DMS153 treated with DMSO at 0.1 percent for 48 hours (cell line): Measurements from ENCODE around the gene PRUNE1.
A peak's percentile ranks its signal among the peaks of the same experiment; 100 is the strongest.

ENCODE experiments used
- DNase-seq: peaks from one replicate; lab custom pipeline; 2025; ENCODE audit not compliant: unreplicated experiment; lab: John Stamatoyannopoulos, UW

Gene PRUNE1

DNA sequence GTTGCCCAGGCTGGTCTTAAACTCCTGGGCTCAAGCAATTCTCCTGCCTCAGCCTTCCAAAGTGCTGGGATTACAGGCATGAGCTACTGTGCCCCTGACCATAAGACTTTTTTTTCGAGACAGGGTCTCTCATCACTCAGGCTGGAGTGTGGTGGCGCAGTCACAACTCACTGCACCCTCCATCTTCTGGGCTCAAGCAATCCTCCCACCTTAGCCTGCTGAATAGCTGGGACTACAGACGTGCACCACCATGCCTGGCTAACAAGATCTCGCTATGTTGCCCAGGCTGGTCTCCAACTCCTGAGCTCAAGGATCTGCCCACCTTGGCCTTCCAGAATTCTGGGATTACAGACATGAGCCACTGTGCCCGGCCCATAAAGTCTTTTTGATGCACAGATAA, 41.2 kb downstream of the PRUNE1 start:
- DNase-seq: no peak

DNA sequence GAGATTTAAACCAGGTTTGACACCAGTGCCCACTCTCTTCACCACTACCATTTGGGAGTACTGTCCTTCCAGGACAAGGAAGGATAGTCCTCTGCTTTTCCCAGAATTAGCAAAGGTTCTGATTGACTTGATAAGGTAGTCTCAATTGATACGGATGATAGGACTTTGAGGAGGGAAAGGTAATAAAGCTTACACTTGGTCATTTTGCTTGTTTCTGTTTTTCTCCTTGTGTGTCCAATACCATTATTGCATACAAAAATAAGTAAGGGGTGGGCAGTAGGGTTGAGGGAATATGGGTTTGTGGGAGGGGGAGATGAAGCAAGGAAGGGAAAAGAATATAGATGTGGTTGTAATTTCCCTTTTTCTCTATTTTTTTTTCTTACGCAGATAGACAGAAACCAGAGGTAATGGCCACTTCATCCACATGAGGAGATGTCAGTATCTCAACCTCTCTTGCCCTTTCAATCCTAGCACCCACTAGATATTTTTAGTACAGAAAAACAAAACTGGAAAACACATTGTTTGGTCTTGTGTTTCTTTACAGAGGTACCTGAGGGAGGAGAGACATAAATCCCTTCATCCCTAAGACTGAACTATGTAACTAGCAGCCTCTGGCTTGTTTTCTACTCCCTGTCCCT, 41.9 kb downstream of the PRUNE1 start:
- no peak for DNase-seq

DNA sequence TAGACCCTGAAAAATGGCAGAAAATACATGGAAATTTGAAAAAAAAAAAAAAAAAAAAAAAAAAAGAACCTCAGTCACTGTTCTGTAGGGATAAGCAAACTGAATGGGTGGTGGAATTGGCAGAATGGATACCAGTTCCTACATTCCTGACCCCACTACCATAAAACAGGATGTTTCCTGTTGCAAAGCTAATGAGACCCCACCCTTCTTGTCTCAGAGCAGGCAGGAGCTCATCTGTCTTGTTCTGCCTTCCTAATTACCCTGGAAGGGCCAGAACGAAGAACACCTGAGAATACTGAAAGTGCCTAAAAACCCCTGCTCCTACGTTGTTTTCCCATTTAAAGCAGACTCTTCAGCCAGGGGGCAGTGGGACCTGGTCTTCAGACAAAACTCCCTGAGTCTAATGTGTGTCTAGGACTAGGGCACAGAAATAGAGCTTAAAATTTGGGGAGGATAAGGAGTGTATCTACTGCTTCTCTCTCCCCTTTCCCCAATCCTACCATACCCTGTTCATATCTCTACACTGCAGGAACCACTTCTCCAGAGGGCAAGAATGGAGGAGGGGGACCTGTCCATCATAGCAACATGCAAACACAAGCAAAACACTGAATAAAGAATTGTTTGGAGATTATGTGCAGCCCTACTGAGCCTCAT, 43.2 kb downstream of the PRUNE1 start:
- DNase-seq: no peak

DNA sequence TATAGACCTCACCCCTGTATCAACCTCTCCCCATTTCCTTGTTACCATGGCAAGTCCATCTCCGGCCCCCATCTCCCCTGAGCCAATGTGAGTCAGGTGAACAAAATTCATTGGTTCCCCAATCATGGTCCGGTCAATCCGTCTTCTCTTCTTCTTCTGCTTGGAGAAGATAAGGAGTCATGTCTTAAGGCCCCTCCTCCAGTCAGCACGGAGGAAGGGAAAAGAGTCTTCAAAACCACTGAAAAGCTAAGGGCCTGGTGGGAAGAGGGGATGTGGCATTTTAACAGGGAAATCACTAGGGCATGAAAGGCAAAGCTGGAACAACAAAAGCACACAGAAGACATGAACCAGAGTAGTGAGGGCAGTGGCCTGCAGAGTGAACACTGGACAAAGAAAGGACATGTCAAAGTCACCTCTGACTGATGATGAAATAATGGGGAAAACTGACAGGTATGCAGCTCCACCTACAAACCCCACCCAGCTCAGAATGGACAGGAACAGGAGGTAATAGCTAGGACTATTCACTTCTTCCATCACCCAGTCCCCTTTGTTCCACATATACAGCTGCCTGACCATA, 46.8 kb downstream of the PRUNE1 start:
- no peak for DNase-seq

DNA sequence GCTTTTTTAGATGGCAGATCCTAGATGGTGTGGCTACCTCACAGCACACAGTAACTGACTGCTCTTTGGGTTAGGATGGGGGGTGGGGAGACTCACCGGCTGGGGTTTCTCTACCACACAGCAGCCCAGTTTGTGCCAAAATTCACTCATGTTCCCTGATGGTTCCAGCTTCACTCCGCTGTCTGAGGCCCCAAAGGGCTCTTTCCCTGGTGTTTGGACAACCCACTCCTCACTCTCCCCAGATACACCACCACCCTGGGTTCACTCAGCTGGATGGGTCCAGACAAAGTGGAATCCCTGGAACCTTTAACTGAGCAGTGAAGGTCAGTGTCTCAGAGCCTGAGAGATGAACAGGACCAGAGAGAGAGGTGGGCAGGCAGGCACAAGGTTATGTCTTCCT, 47.3 kb downstream of the PRUNE1 start:
- no peak for DNase-seq

DNA sequence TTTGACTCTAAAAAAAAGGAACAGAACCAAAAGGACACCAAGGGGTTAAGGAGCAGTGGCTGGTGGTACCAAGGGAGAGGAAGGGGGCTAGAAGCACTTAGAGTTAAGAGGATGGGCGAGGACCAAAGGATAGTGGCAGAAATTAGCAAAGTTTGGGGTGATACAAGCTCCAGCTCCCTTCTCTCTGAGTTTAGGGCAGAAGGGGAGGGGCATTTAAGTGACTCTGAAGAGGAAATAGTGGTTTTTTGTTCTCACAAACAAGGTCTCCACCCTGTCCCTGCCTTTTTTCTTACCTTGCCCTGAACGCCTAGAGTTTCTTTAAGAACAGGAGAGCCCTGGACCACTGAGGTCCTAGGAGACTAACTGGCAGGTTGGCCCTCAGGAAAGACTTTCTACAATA, 47.9 kb downstream of the PRUNE1 start:
- DNase-seq: no peak

DNA sequence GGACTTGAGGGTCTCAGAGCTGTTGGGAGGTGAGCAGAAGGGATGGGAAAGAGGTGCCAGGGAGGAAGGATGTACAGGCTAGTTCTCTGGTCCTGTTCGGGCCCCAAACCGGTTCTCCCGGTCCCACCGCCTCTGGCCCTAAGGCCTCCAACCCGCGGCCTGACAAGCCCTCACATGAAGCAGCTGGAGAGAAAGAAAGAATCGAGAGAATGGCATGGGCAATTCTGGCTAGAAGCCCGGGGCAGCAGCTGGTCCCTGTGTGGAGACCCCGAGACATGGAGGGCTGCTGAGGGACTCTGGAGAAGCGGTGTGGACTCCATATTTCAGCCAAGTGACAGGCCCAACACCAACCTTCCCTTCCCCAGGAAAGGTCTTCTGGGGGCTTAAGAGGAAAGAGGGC, 50.4 kb downstream of the PRUNE1 start:
- DNase-seq: peak; percentile 27

DNA sequence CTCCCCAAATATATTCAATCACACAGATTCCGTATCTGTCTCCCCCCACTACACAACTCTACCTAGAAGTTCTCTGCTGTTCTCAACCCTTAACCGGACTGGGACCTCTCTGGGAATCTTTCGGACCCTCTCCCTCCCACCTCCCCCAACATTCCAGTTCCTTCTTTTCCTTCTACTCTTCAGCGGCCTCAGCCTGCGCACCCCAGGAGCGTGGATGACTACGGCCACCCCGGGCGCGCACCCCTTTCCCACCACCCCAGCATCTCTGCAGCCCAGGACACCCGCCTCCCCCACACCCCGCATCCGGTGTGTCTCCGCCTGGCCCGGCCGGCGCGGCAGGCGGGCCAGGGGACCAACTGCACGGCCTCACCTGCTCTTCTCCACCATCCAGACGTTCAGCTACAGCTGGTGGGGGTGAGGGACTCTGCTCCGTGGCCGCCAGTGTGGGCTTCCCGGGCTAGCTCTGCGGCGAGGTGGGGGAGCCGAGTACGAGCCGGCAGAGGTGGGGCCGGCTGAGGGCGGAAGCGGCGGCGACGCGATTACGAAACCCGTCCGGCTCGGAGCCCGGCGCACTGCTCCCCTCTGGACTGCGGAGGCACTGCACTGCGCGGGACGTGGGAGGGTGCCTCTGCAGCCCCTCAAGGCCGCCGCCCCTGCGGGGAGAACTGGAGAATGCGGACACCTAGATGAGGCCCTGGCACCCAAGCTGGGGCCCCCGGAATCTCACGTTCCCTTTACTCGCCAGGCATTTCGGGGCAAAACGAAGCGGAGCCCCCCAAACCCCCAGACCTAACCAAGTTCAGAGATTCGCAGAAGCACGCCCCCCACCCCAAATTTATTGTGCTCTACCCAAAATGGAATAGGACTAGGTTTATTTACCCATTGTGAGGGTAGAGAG, 51.1 kb downstream of the PRUNE1 start, which contains the start of gene CDC42SE1:
TSS of gene CDC42SE1 (minus strand) at position 514 of the 898 bp plus-strand sequence. CDS start 3,892 bp downstream, outside the sequence.
- DNase-seq: peak; percentile 80

DNA sequence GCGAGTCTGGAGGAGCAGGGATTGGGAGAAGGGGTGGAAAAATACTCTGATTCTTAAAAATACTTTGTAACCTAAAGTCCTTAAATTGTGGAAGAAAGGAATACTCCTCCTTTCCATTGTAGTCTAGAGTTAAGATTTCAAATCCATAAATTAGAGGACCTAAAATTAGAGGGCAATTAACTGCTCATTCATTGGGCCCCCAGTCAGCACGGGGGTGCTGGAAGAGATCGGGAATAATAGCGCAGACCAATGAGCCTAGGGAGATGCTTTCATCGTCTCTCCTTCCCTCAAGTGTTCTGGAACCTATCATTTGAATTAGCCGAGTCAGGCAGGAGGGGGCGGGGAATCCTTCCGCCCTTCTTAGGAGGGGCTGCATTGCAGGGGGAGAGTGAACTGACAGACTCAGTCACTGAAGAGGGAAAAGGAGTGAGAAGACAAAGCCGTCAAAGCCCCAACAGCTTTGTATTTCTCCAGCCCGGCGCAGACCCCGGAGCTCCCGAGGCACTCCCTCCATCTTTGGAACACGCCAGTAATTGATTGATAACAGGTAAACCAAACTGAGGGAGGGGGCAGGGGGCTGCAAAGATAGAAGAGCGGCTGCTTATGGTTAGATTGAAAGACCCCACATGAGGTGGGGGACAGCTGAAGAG, 51.9 kb downstream of the PRUNE1 start, which contains the start of gene MLLT11:
TSS of gene MLLT11 (plus strand) at position 391 of the 650 bp plus-strand sequence. CDS start 6,828 bp downstream, outside the sequence.
- DNase-seq: peak; percentile 77

DNA sequence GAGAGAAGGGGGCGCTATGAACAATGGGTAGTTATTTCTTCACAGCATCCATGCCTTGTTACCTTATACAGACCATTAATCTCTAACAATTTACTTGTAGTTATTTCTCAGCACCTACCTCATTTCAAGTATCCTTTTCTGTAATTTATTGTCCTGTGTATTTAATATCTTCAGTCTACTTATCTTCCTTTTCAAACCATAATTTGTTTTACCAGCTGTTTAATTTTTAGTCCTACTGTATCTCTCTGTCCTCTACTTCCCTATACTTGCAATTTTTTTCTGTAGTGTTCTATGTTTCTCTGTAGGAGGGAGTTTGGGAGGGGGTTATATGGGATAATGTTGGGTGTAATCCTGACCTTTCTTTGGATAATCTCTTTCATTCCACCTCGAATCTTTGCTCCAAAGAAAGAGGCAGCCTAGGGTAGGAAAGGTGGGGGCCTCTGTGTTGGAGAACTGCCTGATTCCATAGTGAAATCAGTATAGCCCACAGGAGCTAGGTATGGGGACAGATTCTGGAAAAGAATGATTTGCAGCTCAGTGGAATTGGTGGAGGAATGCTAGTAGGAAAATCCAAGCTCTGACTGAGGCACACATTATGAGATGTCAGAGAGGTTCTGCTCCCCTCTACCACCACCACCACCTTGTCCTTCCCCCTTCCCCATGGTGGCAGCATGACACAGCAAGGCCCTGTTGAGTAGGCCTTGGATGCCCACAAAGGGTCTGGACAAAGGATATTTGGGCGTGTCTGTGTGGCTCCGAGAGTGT, 52.6 kb downstream of the PRUNE1 start:
- DNase-seq: peak; percentile 64

DNA sequence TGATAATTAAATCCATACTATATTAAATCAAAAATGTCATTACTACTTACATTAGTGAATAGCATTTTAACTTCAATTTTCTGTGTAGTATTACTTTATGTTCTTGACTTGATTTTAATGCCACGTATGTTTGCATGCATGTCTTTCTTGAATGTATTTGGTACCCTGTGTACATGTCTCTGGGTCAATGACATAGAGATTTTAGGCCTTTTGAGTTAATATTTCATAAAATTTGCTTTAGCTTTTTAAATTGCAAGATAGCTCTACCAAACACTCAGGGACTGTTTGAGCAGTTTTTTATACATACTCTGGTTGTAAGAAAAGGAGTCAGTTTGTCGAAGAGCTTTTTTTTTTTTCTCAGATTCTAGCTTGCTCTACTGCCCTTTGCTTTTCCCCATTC, 53.5 kb downstream of the PRUNE1 start:
- DNase-seq: no peak

DNA sequence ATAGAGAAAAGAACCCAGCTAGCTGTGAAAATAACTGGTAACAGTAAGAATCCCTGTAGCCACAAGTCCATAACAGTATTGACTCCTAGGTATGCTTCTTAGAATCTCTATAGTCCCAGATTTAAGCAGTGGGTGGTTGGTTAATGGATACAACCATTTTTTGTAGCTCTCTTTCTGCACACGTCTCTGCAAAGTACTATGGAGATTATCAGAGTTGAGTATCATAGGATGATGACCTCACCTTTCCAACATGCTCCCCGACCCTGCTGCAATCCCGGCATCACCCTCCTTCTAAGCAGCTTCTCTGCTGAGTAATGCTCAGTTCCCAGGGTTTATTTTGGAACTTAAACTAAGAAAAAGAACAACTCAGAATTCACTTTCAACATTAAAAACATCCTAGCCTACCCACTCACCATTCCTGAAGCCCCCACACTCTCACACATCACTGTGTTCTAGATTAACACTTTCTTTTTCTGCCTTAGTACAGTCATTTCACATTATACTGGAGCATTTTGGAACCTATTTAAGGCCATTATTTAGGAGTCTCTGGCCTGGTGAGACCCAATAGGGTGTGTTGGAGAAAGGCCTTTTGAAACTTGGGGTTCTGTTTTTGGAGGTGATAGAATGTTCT, 54.6 kb downstream of the PRUNE1 start:
- DNase-seq: no peak

DNA sequence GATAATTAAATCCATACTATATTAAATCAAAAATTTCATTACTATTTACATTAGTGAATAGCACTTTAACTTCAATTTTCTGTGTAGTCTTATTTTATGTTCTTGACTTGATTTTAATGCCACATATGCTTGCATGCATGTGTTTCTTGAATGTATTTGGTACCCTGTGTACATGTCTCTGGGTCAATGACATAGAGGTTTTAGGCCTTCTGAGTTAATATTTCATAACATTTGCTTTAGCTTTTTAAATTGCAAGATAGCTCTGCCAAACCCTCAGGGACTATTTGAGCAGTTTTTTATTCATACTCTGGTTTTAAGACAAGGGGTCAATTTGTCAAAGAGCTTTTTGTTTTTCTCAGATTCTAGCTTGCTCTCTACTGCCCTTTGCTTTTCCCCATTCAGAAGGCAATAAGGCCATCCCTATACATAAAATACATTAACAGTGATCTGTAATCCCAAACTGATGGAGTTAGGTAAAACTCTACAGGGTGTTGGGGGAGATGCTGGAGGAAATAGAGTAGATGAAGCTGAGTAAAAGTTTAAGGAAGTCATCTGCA, 56.9 kb downstream of the PRUNE1 start:
- DNase-seq: no peak

DNA sequence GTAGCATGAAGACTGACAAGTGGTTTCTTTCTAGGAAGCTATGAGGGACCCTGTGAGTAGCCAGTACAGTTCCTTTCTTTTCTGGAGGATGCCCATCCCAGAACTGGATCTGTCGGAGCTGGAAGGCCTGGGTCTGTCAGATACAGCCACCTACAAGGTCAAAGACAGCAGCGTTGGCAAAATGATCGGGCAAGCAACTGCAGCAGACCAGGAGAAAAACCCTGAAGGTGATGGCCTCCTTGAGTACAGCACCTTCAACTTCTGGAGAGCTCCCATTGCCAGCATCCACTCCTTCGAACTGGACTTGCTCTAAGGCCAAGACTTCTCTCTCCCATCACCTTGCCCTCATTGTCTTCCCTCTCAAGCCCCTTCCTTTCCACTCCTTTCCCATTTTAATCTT, 58.9 kb downstream of the PRUNE1 start:
- DNase-seq: no peak

DNA sequence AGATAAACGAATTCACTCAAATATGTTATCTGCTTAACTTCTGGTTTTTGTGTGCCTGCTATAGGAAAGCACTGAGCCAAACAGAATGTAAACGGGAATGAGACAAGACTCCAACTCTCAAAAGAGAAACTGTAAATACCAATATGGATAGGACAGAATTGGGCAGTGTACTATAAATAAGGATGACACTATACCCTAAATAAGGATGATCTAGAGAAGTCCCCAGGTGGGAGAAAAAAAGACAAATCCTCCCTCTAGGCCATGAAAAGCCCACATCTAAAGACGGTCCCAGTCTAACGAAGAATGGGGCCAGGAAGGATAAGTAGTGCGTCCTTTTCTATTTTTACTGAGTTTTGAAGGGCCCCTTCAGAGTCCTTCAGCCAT, 60.8 kb downstream of the PRUNE1 start:
- no peak for DNase-seq

DNA sequence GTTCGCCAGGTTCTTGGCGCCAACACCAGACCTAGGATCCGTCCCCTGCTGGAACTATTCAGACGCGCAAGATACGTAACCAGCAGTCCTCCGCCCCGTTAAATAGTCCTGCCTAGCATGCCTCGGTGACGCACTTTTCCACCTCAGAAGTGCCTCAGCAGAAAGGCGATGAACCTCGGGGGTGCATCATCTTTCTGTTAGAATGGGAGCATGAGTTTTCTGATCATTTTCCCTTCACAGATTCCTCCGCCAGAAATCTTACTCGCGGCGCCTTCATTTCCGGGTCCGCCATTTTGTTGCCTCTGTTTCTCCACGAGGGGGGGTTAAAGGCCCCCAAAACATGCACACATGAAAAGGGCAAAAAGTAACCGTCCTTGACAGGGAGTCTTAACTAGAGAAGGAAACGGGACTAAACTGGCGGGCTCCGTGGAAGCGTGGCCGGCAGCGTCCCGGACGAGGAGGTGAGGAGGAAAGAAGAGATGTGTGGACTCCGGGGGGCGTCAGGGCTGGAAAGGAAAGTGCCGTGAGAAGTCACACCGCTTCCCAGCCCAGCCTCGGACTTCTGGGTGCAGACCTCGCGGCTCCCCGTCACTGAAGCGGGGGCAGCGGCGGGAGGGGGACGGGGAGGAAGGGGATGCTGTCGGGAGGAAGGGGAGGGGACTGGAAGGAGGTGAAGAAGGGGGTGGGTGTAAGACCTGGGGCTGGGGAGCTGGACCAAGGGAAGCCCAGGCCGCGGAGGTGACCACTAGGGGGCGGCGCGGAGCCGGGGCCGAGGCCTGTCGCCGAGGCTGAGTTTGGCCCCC, 62.4 kb downstream of the PRUNE1 start, which contains the start of gene GABPB2:
TSS of gene GABPB2 (plus strand) at position 288 of the 803 bp plus-strand sequence. CDS start 17,429 bp downstream, outside the sequence.
- peak; percentile 92 for DNase-seq

DNA sequence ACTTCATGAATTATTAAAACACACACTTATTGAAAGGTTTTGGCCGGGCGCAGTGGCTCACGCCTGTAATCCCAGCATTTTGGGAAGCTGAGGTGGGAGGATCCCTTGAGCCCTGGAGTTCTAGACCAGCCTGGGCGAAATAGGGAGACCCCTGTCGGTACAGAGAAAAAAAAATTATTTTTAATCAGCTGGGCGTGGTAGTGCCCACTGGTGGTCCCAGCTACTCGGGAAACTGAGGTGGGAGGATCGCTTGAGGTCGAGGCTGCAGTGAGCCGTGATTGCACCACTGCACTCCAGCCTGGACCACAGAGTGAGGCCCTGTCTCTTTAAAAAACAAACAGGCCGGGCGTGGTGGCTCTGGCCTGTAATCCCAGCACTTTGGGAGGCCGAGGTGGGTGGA, 64.0 kb downstream of the PRUNE1 start:
- no peak for DNase-seq
